ENCODE results near the gene CXCL16. TPM values are rescaled to one million over a fixed set of nuclear protein-coding genes. Genes with fewer than 3 reads are reported as not detected.
A peak's percentile ranks its signal among the peaks of the same experiment; 100 is the strongest.
"Not testable (repeated sequence)": the region's sequence is repeated elsewhere in the genome, so short reads cannot be mapped to it uniquely, and the experiment has no call there.

CXCL16 gene
- total RNA-seq, 1 donor from 2014 or later = 0.13 TPM

- no peak for DNase-seq (ENCODE audit: low spot score)
- H3K27me3 Mint-ChIP-seq (ENCODE audit: unreplicated experiment) = peaks cover 5% of the 10 kb centered on the region
- peak overlapping the region; percentile 92 for H3K4me3 Mint-ChIP-seq (ENCODE audit: unreplicated experiment)
- H3K9me3 Mint-ChIP-seq (ENCODE audit: unreplicated experiment) = no peaks in the 10 kb centered on the region
- H3K27ac Mint-ChIP-seq (ENCODE audit: unreplicated experiment) = peak overlapping the region; percentile 87
- peaks cover 23% of the 10 kb centered on the region for H3K4me1 Mint-ChIP-seq (ENCODE audit: unreplicated experiment)
- peaks cover 5% of the 10 kb centered on the region for H3K36me3 Mint-ChIP-seq (ENCODE audit: low read depth, unreplicated experiment)
- TF ChIP-seq CTCF (IDR thresholded peaks at IDR 0.05; ENCODE audit: unreplicated experiment) = no peak
Measured at GRCh38 chr17:4703330-4703691, 36.4 kb downstream of the CXCL16 start.

- H3K4me3 Mint-ChIP-seq (ENCODE audit: unreplicated experiment) = no peak overlapping the region
- no peak for TF ChIP-seq CTCF (IDR thresholded peaks at IDR 0.05; ENCODE audit: unreplicated experiment)
- H3K27ac Mint-ChIP-seq (ENCODE audit: unreplicated experiment) = peak overlapping the region; percentile 83
Measured at GRCh38 chr17:4701116-4701515, 38.6 kb downstream of the CXCL16 start.

GRCh38 chr17:4699401-4700056 is 40.2 kb downstream of the CXCL16 start:
- not testable (repeated sequence) for H3K27ac Mint-ChIP-seq (ENCODE audit: unreplicated experiment); DNase-seq (ENCODE audit: low spot score); H3K9me3 Mint-ChIP-seq (ENCODE audit: unreplicated experiment); H3K27me3 Mint-ChIP-seq (ENCODE audit: unreplicated experiment); H3K4me3 Mint-ChIP-seq (ENCODE audit: unreplicated experiment)
- Mint-ChIP-seq H3K36me3 (ENCODE audit: low read depth, unreplicated experiment) (peaks cover 10% of the 10 kb centered on the region), H3K4me1 (ENCODE audit: unreplicated experiment) (peaks cover 28% of the 10 kb centered on the region)

More at GRCh38 chr17:4701116-4701515, 38.6 kb downstream of the CXCL16 start:
- Mint-ChIP-seq H3K9me3 (ENCODE audit: unreplicated experiment) (no peaks in the 10 kb centered on the region), H3K36me3 (ENCODE audit: low read depth, unreplicated experiment) (peaks cover 11% of the 10 kb centered on the region), H3K4me1 (ENCODE audit: unreplicated experiment) (peaks cover 28% of the 10 kb centered on the region), H3K27me3 (ENCODE audit: unreplicated experiment) (peaks cover 8% of the 10 kb centered on the region)
- no peak for DNase-seq (ENCODE audit: low spot score)

- Mint-ChIP-seq H3K4me3 (ENCODE audit: unreplicated experiment) (peak overlapping the region; percentile 52), H3K27me3 (ENCODE audit: unreplicated experiment) (peaks cover 3% of the 10 kb centered on the region), H3K36me3 (ENCODE audit: low read depth, unreplicated experiment) (peaks cover 15% of the 10 kb centered on the region), H3K9me3 (ENCODE audit: unreplicated experiment) (no peaks in the 10 kb centered on the region), H3K27ac (ENCODE audit: unreplicated experiment) (peak overlapping the region; percentile 5), H3K4me1 (ENCODE audit: unreplicated experiment) (peaks cover 10% of the 10 kb centered on the region)
- no peak for TF ChIP-seq CTCF (IDR thresholded peaks at IDR 0.05; ENCODE audit: unreplicated experiment)
- DNase-seq (ENCODE audit: low spot score) = no peak
Measured at GRCh38 chr17:4696437-4696805, 43.3 kb downstream of the CXCL16 start.

GRCh38 chr17:4693416-4693815 is 46.3 kb downstream of the CXCL16 start:
- DNase-seq (ENCODE audit: low spot score) = no peak
- Mint-ChIP-seq H3K4me1 (ENCODE audit: unreplicated experiment) (peaks cover 5% of the 10 kb centered on the region), H3K36me3 (ENCODE audit: low read depth, unreplicated experiment) (peaks cover 30% of the 10 kb centered on the region), H3K4me3 (ENCODE audit: unreplicated experiment) (no peak overlapping the region), H3K27me3 (ENCODE audit: unreplicated experiment) (peaks cover 3% of the 10 kb centered on the region), H3K9me3 (ENCODE audit: unreplicated experiment) (no peaks in the 10 kb centered on the region), H3K27ac (ENCODE audit: unreplicated experiment) (no peak overlapping the region)
- no peak for TF ChIP-seq CTCF (IDR thresholded peaks at IDR 0.05; ENCODE audit: unreplicated experiment)

Data from endothelial cell (in vitro differentiated cells).